GM19025 (cell line): ENCODE measurements around the gene PMS1.
"Not testable (repeated sequence)": the region's sequence is repeated elsewhere in the genome, so short reads cannot be mapped to it uniquely, and the experiment has no call there.

Experiments
- ATAC-seq: cut with Tn5 transposase; IDR thresholded peaks from one replicate; pipeline ENCODE4 v1.9.1; 2021; ENCODE audit warnings: mild to moderate bottlenecking, low read depth, moderate library complexity; ENCODE audit not compliant: unreplicated experiment

PMS1 gene

GRCh38 chr2:189860161-189860560 lies 75.9 kb downstream of the PMS1 start:
- ATAC-seq = no peak

GRCh38 chr2:189862751-189863150 lies 78.5 kb downstream of the PMS1 start:
- ATAC-seq = no peak

GRCh38 chr2:189865826-189866225 lies 81.6 kb downstream of the PMS1 start:
- no peak for ATAC-seq

- no peak for ATAC-seq
Measured at GRCh38 chr2:189866296-189866695, 82.0 kb downstream of the PMS1 start.

- no peak for ATAC-seq
Measured at GRCh38 chr2:189868896-189869295, 84.6 kb downstream of the PMS1 start.

GRCh38 chr2:189870381-189871085 lies 86.3 kb downstream of the PMS1 start:
- ATAC-seq = no peak

- no peak for ATAC-seq
Measured at GRCh38 chr2:189873696-189874095, 89.4 kb downstream of the PMS1 start.

- no peak for ATAC-seq
Measured at GRCh38 chr2:189874586-189875320, 90.5 kb downstream of the PMS1 start.

- ATAC-seq = no peak
Measured at GRCh38 chr2:189876271-189876670, 92.0 kb downstream of the PMS1 start.

- no peak for ATAC-seq
Measured at GRCh38 chr2:189879716-189880081, 95.4 kb downstream of the PMS1 start.

GRCh38 chr2:189880429-189880828 lies 96.2 kb downstream of the PMS1 start:
- ATAC-seq = no peak

- ATAC-seq = no peak
Measured at GRCh38 chr2:189880832-189881492, 96.7 kb downstream of the PMS1 start.

GRCh38 chr2:189885368-189885767 lies 101.1 kb downstream of the PMS1 start:
- ATAC-seq = no peak

GRCh38 chr2:189892546-189893294 lies 108.5 kb downstream of the PMS1 start:
- ATAC-seq = not testable (repeated sequence)

- ATAC-seq = no peak
Measured at GRCh38 chr2:189896809-189897208, 112.6 kb downstream of the PMS1 start.

- ATAC-seq = no peak
Measured at GRCh38 chr2:189899101-189899500, 114.9 kb downstream of the PMS1 start.

- no peak for ATAC-seq
Measured at GRCh38 chr2:189900726-189901125, 116.5 kb downstream of the PMS1 start.

- ATAC-seq = no peak
Measured at GRCh38 chr2:189901664-189902063, 117.4 kb downstream of the PMS1 start.

GRCh38 chr2:189913821-189914220 lies 129.6 kb downstream of the PMS1 start:
- ATAC-seq = no peak

GRCh38 chr2:189916651-189917050 lies 132.4 kb downstream of the PMS1 start:
- ATAC-seq = no peak
